Endothelial cell of umbilical vein (primary cell): ENCODE data around the gene BCR. TPM values are rescaled to one million over a fixed set of nuclear protein-coding genes. Genes with fewer than 3 reads are reported as not detected.

Experiments
- BruUV-seq: library from RNA; stranded (reverse); fragments of 400-500 nt; replicated peaks from 2 replicates; lab custom pipeline; 2021; lab: Mats Ljungman, UMichigan
- CTCF ChIA-PET: fragments of 300-600, 350-600 bp; sonication (Branson Sonifier 250); formaldehyde crosslinking; loops from one replicate; lab custom pipeline; 2021; ENCODE audit warnings: antibody characterized with exemption, inconsistent platforms; lab: Charles Lee
- POLR2A ChIA-PET: fragments of 300-600, 350-600 bp; sonication (Branson Sonifier 250); formaldehyde crosslinking; loops from one replicate; lab custom pipeline; 2021; ENCODE audit warnings: antibody characterized with exemption, inconsistent platforms; lab: Charles Lee
- DNase-seq: peaks from one replicate; pipeline ENCODE4 v3.0.0-alpha.2; 2011; ENCODE audit warnings: low read depth, low spot score
- FAIRE-seq: peaks from 2 replicates; lab custom pipeline; 2011; peaks lifted over from hg19 to GRCh38; lab: Jason Lieb, UNC
- H2AFZ ChIP-seq: 2 replicates; pipeline ENCODE4 v1.6.0; 2012; ENCODE audit warnings: low read depth, low read length, control low read depth, inconsistent platforms
- H3K27ac ChIP-seq: 2 replicates; pipeline ENCODE4 v1.5.1; 2011; ENCODE audit warnings: low read depth, mild to moderate bottlenecking, control low read depth, low read length, moderate library complexity; ENCODE audit not compliant: insufficient read depth
- H3K27me3 ChIP-seq, 2 experiments: 2 replicates each; pipeline versions ENCODE4 v1.6.0 to v1.6.1; 2011; ENCODE audit warnings: low read length in 2 of 2, mixed read lengths in 1 of 2; ENCODE audit not compliant: control insufficient read depth in 2 of 2, insufficient read depth in 2 of 2
- H3K36me3 ChIP-seq, 2 experiments: 2 replicates in 1 of 2; 3 replicates in 1 of 2; pipeline ENCODE4 v1.5.1; 2011; ENCODE audit warnings: low read length in 2 of 2, mild to moderate bottlenecking in 1 of 2, moderate library complexity in 1 of 2; ENCODE audit not compliant: control insufficient read depth in 2 of 2, insufficient read depth in 2 of 2; ENCODE audit errors: extremely low read depth in 1 of 2
- H3K4me1 ChIP-seq: 3 replicates; pipeline ENCODE4 v1.5.1; 2011; ENCODE audit warnings: mild to moderate bottlenecking, low read length; ENCODE audit not compliant: control insufficient read depth, insufficient read depth; ENCODE audit errors: extremely low read depth
- H3K4me2 ChIP-seq: 2 replicates; pipeline ENCODE4 v1.6.1; 2011; ENCODE audit warnings: low read length, control low read depth, mixed read lengths; ENCODE audit not compliant: insufficient read depth
- H3K4me3 ChIP-seq, 3 experiments: fragments of 200-600 bp in 1 of 3; sonication (generic), shearing (Covaris generic) in 1 of 3; replicated peaks in 1 of 3; 2 replicates each; pipeline ENCODE4 v1.5.1; 2011 to 2016; ENCODE audit warnings: control low read depth in 3 of 3, low read length in 3 of 3, mild to moderate bottlenecking in 2 of 3, inconsistent platforms in 1 of 3, low read depth in 1 of 3, moderate library complexity in 1 of 3; ENCODE audit not compliant: insufficient read depth in 1 of 3
- H3K79me2 ChIP-seq: 2 replicates; pipeline ENCODE4 v1.6.0; 2012; ENCODE audit warnings: low read length, inconsistent platforms; ENCODE audit not compliant: control insufficient read depth, insufficient read depth
- H3K9ac ChIP-seq: replicated peaks from 2 replicates; pipeline ENCODE3; 2011; ENCODE audit warnings: low read length, control low read depth; ENCODE audit not compliant: insufficient read depth; ENCODE audit errors: extremely low read depth
- H3K9me1 ChIP-seq: replicated peaks from 3 replicates; pipeline ENCODE4 v1.6.0; 2011; ENCODE audit warnings: mild to moderate bottlenecking, low read length; ENCODE audit not compliant: control insufficient read depth, insufficient read depth; ENCODE audit errors: extremely low read depth
- H3K9me3 ChIP-seq: replicated peaks from 2 replicates; pipeline ENCODE4 v1.5.1; 2012; ENCODE audit warnings: low read length, inconsistent platforms; ENCODE audit not compliant: control insufficient read depth, insufficient read depth
- H4K20me1 ChIP-seq: replicated peaks from 2 replicates; pipeline ENCODE3; 2011; ENCODE audit warnings: mild to moderate bottlenecking, low read length; ENCODE audit not compliant: control insufficient read depth, insufficient read depth; ENCODE audit errors: extremely low read depth
- CTCF ChIP-seq, 2 donors: IDR thresholded peaks; 1 replicate in 1 of 2; 2 replicates in 1 of 2; pipeline ENCODE4 v1.5.1; 2011; ENCODE audit warnings: low read length in 2 of 2, mild to moderate bottlenecking in 2 of 2, moderate library complexity in 2 of 2, control low read depth in 1 of 2, inconsistent platforms in 1 of 2, low read depth in 1 of 2; ENCODE audit not compliant: insufficient read depth in 1 of 2; ENCODE audit errors: extremely low read depth in 1 of 2
- EZH2 ChIP-seq: IDR thresholded peaks from 2 replicates; pipeline ENCODE4 v1.6.1; 2012; ENCODE audit warnings: borderline replicate concordance, low read depth, mild to moderate bottlenecking, moderate library complexity, low read length, inconsistent platforms; ENCODE audit not compliant: severe bottlenecking
- FOS ChIP-seq: IDR thresholded peaks from 2 replicates; pipeline ENCODE4 v1.6.1; 2011; ENCODE audit warnings: mild to moderate bottlenecking, low read length, moderate library complexity, borderline replicate concordance; ENCODE audit not compliant: insufficient read depth
- GATA2 ChIP-seq: IDR thresholded peaks from 2 replicates; pipeline ENCODE4 v1.7.0; 2011; ENCODE audit warnings: low read depth, mild to moderate bottlenecking, moderate library complexity, mixed read lengths, low read length; ENCODE audit not compliant: insufficient read length, insufficient read depth
- JUN ChIP-seq: IDR thresholded peaks from 2 replicates; pipeline ENCODE4 v1.6.1; 2011; ENCODE audit warnings: borderline replicate concordance, low read depth; ENCODE audit not compliant: insufficient read length, insufficient read depth
- MAX ChIP-seq: IDR thresholded peaks from 2 replicates; pipeline ENCODE4 v1.6.1; 2011; ENCODE audit not compliant: insufficient read depth, insufficient read length
- MYC ChIP-seq: IDR thresholded peaks from one replicate; pipeline ENCODE4 v1.6.1; 2011; ENCODE audit warnings: mild to moderate bottlenecking, low read depth, low read length
- POLR2A ChIP-seq: IDR thresholded peaks from 2 replicates; pipeline ENCODE4 v1.6.1; 2012; ENCODE audit warnings: low read depth, mild to moderate bottlenecking, control low read depth, low read length
- POLR2AphosphoS5 ChIP-seq: IDR thresholded peaks from 2 replicates; pipeline ENCODE4 v1.6.1; 2012; ENCODE audit warnings: low read depth, mild to moderate bottlenecking, control low read depth, low read length, moderate library complexity; ENCODE audit not compliant: insufficient read depth
- dilution Hi-C: fragments of 300-500 bp; cut with MboI; formaldehyde crosslinking; loops from one replicate; pipeline ENCODE4 v1.15.0; 2019; ENCODE audit warnings: low sequenced_read_pairs; ENCODE audit not compliant: extremely low pct_ligation_motif_present
- intact Hi-C: fragments of 100-400 bp; cut with micrococcal nuclease; formaldehyde crosslinking; loops from one replicate; pipeline ENCODE4 v1.10.0; 2022
- polyA plus RNA-seq, 4 experiments: library from polyadenylated mRNA; depleted of rRNA in 3 of 4; stranded (reverse) in 3 of 4; unstranded in 1 of 4; fragments of >200 nt; gene quantifications; 2 replicates each; pipeline versions ENCODE4 v1.2.1 to v1.2.3, GENCODE V29; 2011 to 2012; ENCODE audit warnings: missing spikeins in 1 of 4
- total RNA-seq: library from RNA; stranded (reverse); gene quantifications from 2 replicates; pipeline ENCODE4 v1.2.3, GENCODE V29; 2021

The BCR gene
- total and polyA plus RNA-seq, 2 donors (not counting 3 experiments of a cell fraction or from before 2014, with no cell fraction given) = 129 to 141 TPM

- Histone ChIP-seq H3K9me1 (no peaks in the 10 kb centered on the region), H3K36me3 (no peaks in the 10 kb centered on the region), H3K4me1 (no peaks in the 10 kb centered on the region), H3K9ac (no peak overlapping the region), H3K9me3 (no peaks in the 10 kb centered on the region), H3K4me3 (no peak overlapping the region), H4K20me1 (no peaks in the 10 kb centered on the region), H3K27ac (no peak overlapping the region), H2AFZ (no peak overlapping the region), H3K79me2 (no peaks in the 10 kb centered on the region), H3K4me2 (no peak overlapping the region), H3K27me3 (peaks cover 29 to 32% of the 10 kb centered on the region in 2 experiments)
- BruUV-seq = no TSS peak
- CTCF ChIA-PET = no interaction called here
- no peak for DNase-seq
- POLR2A ChIA-PET = no interaction called here
- intact Hi-C loops (no loop called here), dilution Hi-C loops (no loop called here)
- TF ChIP-seq MAX (no peak), GATA2 (no peak), MYC (no peak), POLR2A (no peak), EZH2 (no peak), FOS (no peak), CTCF (IDR thresholded peaks at IDR 0.05; ENCODE audit: extremely low read depth in 1 of 2, insufficient read depth in 1 of 2, low read depth in 1 of 2, low read length in 2 of 2) (no peak), POLR2AphosphoS5 (no peak), JUN (no peak)
- FAIRE-seq = no peak
Measured at GRCh38 chr22:23365524-23365923, 185.2 kb downstream of the BCR start.
